Kidney (tissue), 14 donors: ENCODE data around the gene CRLF1. TPM values are rescaled to one million over a fixed set of nuclear protein-coding genes. Genes with fewer than 3 reads are reported as not detected.
"Not testable (repeated sequence)": the region's sequence is repeated elsewhere in the genome, so short reads cannot be mapped to it uniquely, and the experiment has no call there.

Source experiments
- DNase-seq, 5 donors: peaks; one replicate each; pipeline ENCODE4 v3.0.0-alpha.2; 2013 to 2020
- FAIRE-seq: peaks from 2 replicates; lab custom pipeline; 2012; peaks lifted over from hg19 to GRCh38; lab: Jason Lieb, UNC
- H3K27ac ChIP-seq, 2 donors: one replicate each; pipeline ENCODE4 v1.7.0; 2013; ENCODE audit warnings: low read depth in 2 of 2, low read length in 2 of 2, inconsistent platforms in 1 of 2
- H3K27me3 ChIP-seq: one replicate; pipeline ENCODE4 v1.7.1; 2013; ENCODE audit warnings: low read length, inconsistent platforms; ENCODE audit not compliant: control insufficient read depth, insufficient read depth
- H3K36me3 ChIP-seq, 3 donors: one replicate each; pipeline versions ENCODE4 v1.7.0 to v1.7.1; 2013; ENCODE audit warnings: low read length in 3 of 3, control low read depth in 1 of 3, inconsistent platforms in 1 of 3; ENCODE audit not compliant: insufficient read depth in 3 of 3, control insufficient read depth in 2 of 3
- H3K4me1 ChIP-seq, 3 donors: one replicate each; pipeline versions ENCODE4 v1.7.0 to v1.7.1; 2013; ENCODE audit warnings: low read length in 3 of 3, inconsistent platforms in 1 of 3, low read depth in 1 of 3; ENCODE audit not compliant: control insufficient read depth in 2 of 3, insufficient read depth in 2 of 3
- H3K4me3 ChIP-seq, 3 donors: one replicate each; pipeline versions ENCODE4 v1.7.0 to v1.8.1; 2013; ENCODE audit warnings: low read length in 3 of 3, control low read depth in 1 of 3, inconsistent platforms in 1 of 3
- H3K9ac ChIP-seq, 3 donors: one replicate each; pipeline versions ENCODE4 v1.7.0 to v1.7.1; 2013; ENCODE audit warnings: low read length in 3 of 3, control low read depth in 1 of 3, inconsistent platforms in 1 of 3
- H3K9me3 ChIP-seq, 3 donors: one replicate each; pipeline versions ENCODE4 v1.7.0 to v1.7.1; 2013; ENCODE audit warnings: low read length in 3 of 3, control low read depth in 1 of 3, inconsistent platforms in 1 of 3; ENCODE audit not compliant: control insufficient read depth in 2 of 3, insufficient read depth in 1 of 3
- CTCF ChIP-seq: IDR thresholded peaks from 3 replicates; pipeline ENCODE4 v1.5.1; 2012; ENCODE audit warnings: mild to moderate bottlenecking, moderate library complexity, borderline replicate concordance; ENCODE audit not compliant: insufficient read depth; ENCODE audit errors: extremely low read depth
- intact Hi-C: fragments of 100-400 bp; cut with DNase I; formaldehyde crosslinking; loops from one replicate; pipeline ENCODE4 v1.11.1; 2022
- polyA plus RNA-seq: library from polyadenylated mRNA; stranded (reverse); fragments of 350-450 nt; fragmentation: Illumina TruSeq; extraction: RNeasy Lipid Tissue Mini Kit (QIAGEN cat#74804); gene quantifications from one replicate; pipeline ENCODE4 v1.2.3, GENCODE V29; 2014; ENCODE audit warnings: low read depth, low replicate concordance; ENCODE audit not compliant: insufficient read depth
- total RNA-seq: library from RNA; stranded (reverse); fragmentation: NEBNext Ultra II Directional; extraction: Animal tissue kit (Norgen Biotek cat#: 25700); gene quantifications from one replicate; pipeline ENCODE4 v1.2.1, GENCODE V29; 2021
- donor health status: control.
- donor health status: control.
- donor health status: control.
- donor health status: control.
- donor health status: control.
- donor health status: DM: yes; HTN: yes; CAD: no.
- donor health status: Normal renal cell carcinoma (clear cell type).

CRLF1 gene
- total and polyA plus RNA-seq, 2 donors from 2014 or later: 6.6 to 28.9 TPM

GRCh38 chr19:18603255-18603957 is 3.2 kb downstream of the CRLF1 start:
- H3K36me3 ChIP-seq: no peaks in the 10 kb centered on the region
- H3K27me3 ChIP-seq: peaks cover 24% of the 10 kb centered on the region
- H3K9ac ChIP-seq: no peak overlapping the region
- intact Hi-C loops: no loop called here
- no peak for FAIRE-seq
- TF ChIP-seq CTCF: no peak
- no peak overlapping the region for H3K27ac ChIP-seq
- H3K9me3 ChIP-seq: no peaks in the 10 kb centered on the region
- no peak for DNase-seq
- peaks cover 0 to 4% (median 0%) of the 10 kb centered on the region in 3 donors for H3K4me1 ChIP-seq
- no peak overlapping the region for H3K4me3 ChIP-seq

GRCh38 chr19:18601875-18602274 is 4.7 kb downstream of the CRLF1 start:
- intact Hi-C loops: no loop called here
- TF ChIP-seq CTCF: no peak
- H3K27me3 ChIP-seq: peaks cover 11% of the 10 kb centered on the region
- H3K36me3 ChIP-seq: no peaks in the 10 kb centered on the region
- FAIRE-seq (no peak), DNase-seq (no peak)
- no peaks in the 10 kb centered on the region for H3K9me3 ChIP-seq
- no peak overlapping the region for H3K4me3 ChIP-seq
- no peaks in the 10 kb centered on the region for H3K4me1 ChIP-seq
- no peak overlapping the region for H3K9ac ChIP-seq
- H3K27ac ChIP-seq: no peak overlapping the region

DNA sequence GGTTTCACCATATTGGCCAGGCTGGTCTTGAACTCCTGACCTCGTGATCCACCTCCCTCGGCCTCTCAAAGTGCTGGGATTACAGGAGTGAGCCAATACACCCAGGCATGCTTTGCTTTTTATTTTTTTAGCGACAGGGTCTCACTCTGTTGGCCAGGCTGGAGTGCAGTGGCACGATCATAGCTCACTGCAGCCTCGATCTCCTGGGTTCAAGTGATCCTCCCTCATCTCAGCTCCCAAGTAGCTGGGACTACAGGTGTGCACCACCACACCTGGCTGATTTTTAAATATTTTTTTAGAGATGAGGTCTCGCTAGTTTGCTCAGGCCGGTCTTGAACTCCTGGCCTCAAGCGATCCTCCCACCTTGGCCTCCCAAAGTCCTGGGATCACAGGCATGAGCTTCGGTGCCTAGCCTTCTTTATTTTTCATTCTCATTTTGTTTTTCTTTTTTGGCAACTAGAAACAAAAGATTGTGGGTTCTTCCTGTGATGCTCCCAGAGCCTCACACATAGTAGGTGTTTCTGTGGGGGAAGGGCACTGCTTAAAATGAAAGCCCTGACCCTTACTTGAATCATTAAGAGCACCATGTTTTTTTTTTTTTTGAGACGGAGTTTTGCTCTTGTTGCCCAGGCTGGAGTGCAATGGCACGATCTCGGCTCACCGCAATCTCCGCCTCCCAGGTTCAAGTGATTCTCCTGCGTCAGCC is 5.8 kb downstream of the CRLF1 start:
- H3K36me3 ChIP-seq, H3K4me3 ChIP-seq, DNase-seq, intact Hi-C loops, H3K9me3 ChIP-seq, H3K4me1 ChIP-seq, H3K9ac ChIP-seq, H3K27ac ChIP-seq, FAIRE-seq: not testable (repeated sequence)
- H3K27me3 ChIP-seq: peaks cover 11% of the 10 kb centered on the region

DNA sequence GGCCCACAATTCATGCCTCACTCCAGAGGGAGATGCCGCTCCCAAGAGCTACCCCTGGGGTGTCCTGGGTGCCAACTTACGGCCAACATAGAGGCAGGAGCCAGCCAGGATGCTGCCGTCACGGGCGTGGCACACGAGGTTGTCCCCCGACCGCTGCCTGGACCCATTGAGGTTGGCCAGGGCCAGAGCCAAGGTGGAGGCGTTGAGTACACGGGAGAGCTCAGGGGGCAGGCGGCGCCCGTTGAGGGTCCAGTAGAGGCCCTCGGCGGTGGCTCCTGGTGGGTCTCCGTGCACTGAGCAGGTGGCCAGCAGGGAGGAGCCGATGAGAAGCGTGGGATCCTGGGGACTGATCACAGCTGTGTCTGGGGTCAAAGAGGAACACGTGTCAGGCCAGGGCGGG is 7.1 kb downstream of the CRLF1 start:
- H3K27ac ChIP-seq: no peak overlapping the region
- H3K4me1 ChIP-seq: peaks cover 0 to 3% (median 0%) of the 10 kb centered on the region in 3 donors
- H3K9me3 ChIP-seq: no peaks in the 10 kb centered on the region
- H3K4me3 ChIP-seq: no peak overlapping the region
- intact Hi-C loops: loop anchor here (10.0 kb wide), 1 partner anchor 245 kb away; no protein-coding TSS in a partner anchor
- no peak for DNase-seq
- FAIRE-seq: no peak
- no peak for TF ChIP-seq CTCF
- H3K9ac ChIP-seq: no peak overlapping the region
- H3K27me3 ChIP-seq: peaks cover 8% of the 10 kb centered on the region
- H3K36me3 ChIP-seq: no peaks in the 10 kb centered on the region
